22Rv1 (cell line): ENCODE results near the gene CTNND2.

Experiments
- H3K27ac ChIP-seq: fragments of 450-650 bp; 2 replicates; pipeline ENCODE4 v1.5.1; 2017
- CTCF ChIP-seq: fragments of 450-650 bp; IDR thresholded peaks from 2 replicates; pipeline ENCODE4 v1.5.1; 2017; ENCODE audit warnings: mild to moderate bottlenecking
- ZFX ChIP-seq: fragments of 450-650 bp; IDR thresholded peaks from 2 replicates; pipeline ENCODE4 v1.6.1; 2017; ENCODE audit warnings: antibody characterized with exemption, borderline replicate concordance

Gene CTNND2

GRCh38 chr5:11387382-11387781 is 516.9 kb downstream of the CTNND2 start:
- H3K27ac ChIP-seq: no peak overlapping the region
- no peak for TF ChIP-seq ZFX
- no peak for TF ChIP-seq CTCF

GRCh38 chr5:11386398-11386797 is 517.8 kb downstream of the CTNND2 start:
- TF ChIP-seq CTCF: no peak
- H3K27ac ChIP-seq: no peak overlapping the region

GRCh38 chr5:11385901-11386293 is 518.3 kb downstream of the CTNND2 start:
- no peak overlapping the region for H3K27ac ChIP-seq
- TF ChIP-seq ZFX: no peak
- TF ChIP-seq CTCF: no peak

GRCh38 chr5:11385251-11385900 is 518.9 kb downstream of the CTNND2 start:
- H3K27ac ChIP-seq: peak overlapping the region; percentile 20; the same call in 1 of the 2 replicates
- no peak for TF ChIP-seq CTCF
- no peak for TF ChIP-seq ZFX

- peak overlapping the region; percentile 20; the same call in 1 of the 2 replicates for H3K27ac ChIP-seq
- no peak for TF ChIP-seq ZFX
- TF ChIP-seq CTCF: peak; percentile 66
Measured at GRCh38 chr5:11384441-11385250, 519.6 kb downstream of the CTNND2 start.

GRCh38 chr5:11383506-11384095 is 520.6 kb downstream of the CTNND2 start:
- TF ChIP-seq CTCF: no peak
- TF ChIP-seq ZFX: no peak
- no peak overlapping the region for H3K27ac ChIP-seq

GRCh38 chr5:11378461-11378860 is 525.8 kb downstream of the CTNND2 start:
- no peak overlapping the region for H3K27ac ChIP-seq
- no peak for TF ChIP-seq ZFX
- no peak for TF ChIP-seq CTCF
